ENCODE results near the gene ZFP69.

ZFP69 gene

DNA sequence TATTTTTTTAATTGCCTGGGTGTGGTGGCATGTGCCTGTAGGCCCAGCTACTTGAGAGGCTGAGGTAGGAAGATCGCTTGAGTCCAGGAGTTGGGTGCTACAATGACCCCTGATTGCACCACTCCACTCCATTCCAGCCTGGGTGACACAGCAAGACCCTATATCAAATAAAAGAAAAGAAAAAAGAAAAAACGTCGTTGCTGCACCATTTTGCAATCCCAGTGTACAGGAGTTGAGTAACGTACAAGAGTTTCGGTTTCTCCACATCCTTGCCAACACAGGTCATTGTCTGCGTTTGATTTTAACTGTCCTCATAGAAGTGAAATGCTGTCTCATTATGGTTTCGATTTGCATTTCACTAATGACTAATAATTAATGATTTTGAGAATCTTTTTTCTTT lies 62.2 kb downstream of the ZFP69 start:
- Histone ChIP-seq H3K9me3 (no peaks in the 10 kb centered on the region), H3K36me3 (no peaks in the 10 kb centered on the region)

More for the DNA sequence above, 62.2 kb downstream of the ZFP69 start:
- H3K27me3 ChIP-seq = no peaks in the 10 kb centered on the region
- no peaks in the 10 kb centered on the region for H3K4me1 ChIP-seq
- no peak overlapping the region for H3K4me3 ChIP-seq (ENCODE audit: low read depth, low read length)
- TF ChIP-seq, protein P1, sequence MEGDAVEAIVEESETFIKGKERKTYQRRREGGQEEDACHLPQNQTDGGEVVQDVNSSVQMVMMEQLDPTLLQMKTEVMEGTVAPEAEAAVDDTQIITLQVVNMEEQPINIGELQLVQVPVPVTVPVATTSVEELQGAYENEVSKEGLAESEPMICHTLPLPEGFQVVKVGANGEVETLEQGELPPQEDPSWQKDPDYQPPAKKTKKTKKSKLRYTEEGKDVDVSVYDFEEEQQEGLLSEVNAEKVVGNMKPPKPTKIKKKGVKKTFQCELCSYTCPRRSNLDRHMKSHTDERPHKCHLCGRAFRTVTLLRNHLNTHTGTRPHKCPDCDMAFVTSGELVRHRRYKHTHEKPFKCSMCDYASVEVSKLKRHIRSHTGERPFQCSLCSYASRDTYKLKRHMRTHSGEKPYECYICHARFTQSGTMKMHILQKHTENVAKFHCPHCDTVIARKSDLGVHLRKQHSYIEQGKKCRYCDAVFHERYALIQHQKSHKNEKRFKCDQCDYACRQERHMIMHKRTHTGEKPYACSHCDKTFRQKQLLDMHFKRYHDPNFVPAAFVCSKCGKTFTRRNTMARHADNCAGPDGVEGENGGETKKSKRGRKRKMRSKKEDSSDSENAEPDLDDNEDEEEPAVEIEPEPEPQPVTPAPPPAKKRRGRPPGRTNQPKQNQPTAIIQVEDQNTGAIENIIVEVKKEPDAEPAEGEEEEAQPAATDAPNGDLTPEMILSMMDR (IDR thresholded peaks at IDR 0.05; ENCODE audit: low read depth, low read length) = no peak
- no peak for DNase-seq

Data from BE2C (cell line).